ENCODE data around the gene HOXC11.

Gene HOXC11

GRCh38 chr12:54003625-54004024 is 30.7 kb downstream of the HOXC11 start:
- no peak for DNase-seq (ENCODE audit: low spot score)
- no peak for TF ChIP-seq CTCF (IDR thresholded peaks at IDR 0.05; ENCODE audit: borderline replicate concordance, control extremely low read depth, extremely low read depth, insufficient read depth, missing control alignments)
- in situ Hi-C loops (cut with MboI; ENCODE audit: low sequenced_read_pairs, unreplicated experiment), result no loop called here

- in situ Hi-C loops (cut with MboI; ENCODE audit: low sequenced_read_pairs, unreplicated experiment), result no loop called here
- peak; percentile 23 for TF ChIP-seq CTCF (IDR thresholded peaks at IDR 0.05; ENCODE audit: borderline replicate concordance, control extremely low read depth, extremely low read depth, insufficient read depth, missing control alignments)
- no peak for DNase-seq (ENCODE audit: low spot score)
These were observed 31.3 kb downstream of the HOXC11 start for GRCh38 chr12:54004063-54004840.

GRCh38 chr12:54004841-54005530 is 32.1 kb downstream of the HOXC11 start:
- no peak for TF ChIP-seq CTCF (IDR thresholded peaks at IDR 0.05; ENCODE audit: borderline replicate concordance, control extremely low read depth, extremely low read depth, insufficient read depth, missing control alignments)
- in situ Hi-C loops (cut with MboI; ENCODE audit: low sequenced_read_pairs, unreplicated experiment), result no loop called here
- DNase-seq (ENCODE audit: low spot score), result no peak

DNA sequence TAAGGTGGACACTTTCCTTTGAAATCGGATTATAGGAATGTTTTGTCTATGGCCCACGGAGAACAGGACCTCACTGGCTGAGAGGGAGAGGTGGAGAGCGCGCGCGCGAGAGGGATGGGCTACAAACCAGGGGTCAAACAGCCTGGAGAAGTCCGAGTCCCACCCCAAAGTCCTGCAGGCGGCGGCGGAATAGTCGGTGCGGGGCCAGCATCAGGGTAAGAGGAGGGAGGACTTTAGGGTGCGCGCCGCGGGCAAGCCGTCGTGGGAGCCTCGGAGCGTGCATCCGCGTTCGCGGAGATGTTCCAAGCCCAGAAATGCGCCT is 32.6 kb downstream of the HOXC11 start:
- in situ Hi-C loops (cut with MboI; ENCODE audit: low sequenced_read_pairs, unreplicated experiment), result no loop called here
- no peak for DNase-seq (ENCODE audit: low spot score)
- no peak for TF ChIP-seq CTCF (IDR thresholded peaks at IDR 0.05; ENCODE audit: borderline replicate concordance, control extremely low read depth, extremely low read depth, insufficient read depth, missing control alignments)

DNA sequence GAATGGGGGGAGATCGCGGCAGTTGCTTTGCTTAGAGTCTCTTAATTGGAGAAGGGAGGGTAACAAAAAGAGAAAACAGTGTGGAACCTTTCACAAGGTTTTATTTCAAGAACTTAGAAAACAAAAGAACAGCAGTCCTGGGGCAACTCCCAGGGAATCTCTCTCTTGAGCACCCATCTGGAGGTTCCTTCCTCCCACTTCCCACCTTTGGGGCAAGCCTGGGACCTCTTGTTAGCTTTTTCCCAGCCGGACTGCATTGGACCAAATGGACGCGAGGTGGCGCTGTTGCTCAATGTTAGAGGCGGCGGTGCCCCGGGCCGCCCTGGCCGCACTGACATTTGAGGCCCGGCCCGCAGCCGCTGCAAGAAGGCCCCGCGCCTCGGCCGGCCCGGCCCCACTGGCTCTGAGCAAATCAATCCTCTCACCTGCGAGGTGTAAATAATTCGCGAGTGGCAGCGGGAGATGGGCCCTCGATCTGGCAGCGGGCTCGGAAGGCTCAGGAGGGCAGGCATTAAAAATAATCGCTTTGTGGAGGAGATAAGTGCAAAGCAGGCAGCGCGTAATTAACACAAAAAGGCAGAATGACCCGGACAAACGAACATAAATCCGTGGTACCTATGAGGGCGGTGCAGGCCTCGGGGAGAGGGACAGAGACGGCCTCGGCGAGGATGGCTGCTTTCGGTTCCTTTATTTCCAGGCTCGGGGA is 33.1 kb downstream of the HOXC11 start:
- in situ Hi-C loops (cut with MboI; ENCODE audit: low sequenced_read_pairs, unreplicated experiment), result no loop called here
- peak; percentile 93 for TF ChIP-seq CTCF (IDR thresholded peaks at IDR 0.05; ENCODE audit: borderline replicate concordance, control extremely low read depth, extremely low read depth, insufficient read depth, missing control alignments)
- peak; percentile 88 for DNase-seq (ENCODE audit: low spot score)

DNA sequence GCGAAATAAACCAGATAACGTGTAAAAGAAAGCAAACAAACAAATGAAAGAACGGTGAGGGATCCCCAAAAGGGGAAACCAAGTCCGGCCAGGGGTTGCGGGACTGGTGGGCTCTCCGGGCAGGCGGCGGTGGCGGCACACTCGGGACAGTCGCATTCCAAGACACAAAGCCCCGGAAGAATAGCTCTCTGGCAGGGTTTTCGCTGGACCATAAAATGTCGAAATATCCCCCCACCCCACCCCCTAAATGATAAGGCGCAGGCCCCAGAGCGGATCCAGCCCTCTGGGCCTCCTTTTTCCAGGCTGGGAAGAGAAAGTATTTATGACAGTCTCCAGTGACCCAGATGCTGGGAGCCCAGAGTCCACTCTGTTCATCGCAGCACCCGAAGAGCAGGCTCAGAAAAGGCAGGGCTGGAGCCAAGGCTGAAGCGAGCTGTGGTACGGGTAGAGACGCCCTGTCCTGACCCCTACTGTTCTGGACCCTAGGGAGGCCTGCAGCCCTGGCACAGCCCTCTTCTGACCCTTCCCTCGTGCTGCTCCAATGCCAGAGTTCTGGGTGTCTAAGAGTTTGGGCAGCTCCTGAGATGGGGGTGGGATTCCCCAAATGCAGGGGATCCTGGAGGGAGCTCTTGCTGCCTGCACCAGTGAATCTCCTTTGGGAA is 33.8 kb downstream of the HOXC11 start:
- in situ Hi-C loops (cut with MboI; ENCODE audit: low sequenced_read_pairs, unreplicated experiment), result no loop called here
- DNase-seq (ENCODE audit: low spot score), result no peak
- no peak for TF ChIP-seq CTCF (IDR thresholded peaks at IDR 0.05; ENCODE audit: borderline replicate concordance, control extremely low read depth, extremely low read depth, insufficient read depth, missing control alignments)

Data from GM13976 (cell line).